PFSK-1 (cell line): ENCODE results near the gene LDHAL6A.

Experiments used
- POLR2AphosphoS5 ChIP-seq: IDR thresholded peaks from 2 replicates; pipeline ENCODE4 v1.6.1; 2012; ENCODE audit warnings: low read depth, mild to moderate bottlenecking, control low read depth, low read length, moderate library complexity
- TAF1 ChIP-seq: IDR thresholded peaks from 2 replicates; pipeline ENCODE4 v1.6.1; 2012; ENCODE audit warnings: low read length, control low read depth, borderline replicate concordance; ENCODE audit not compliant: insufficient read depth

DNA sequence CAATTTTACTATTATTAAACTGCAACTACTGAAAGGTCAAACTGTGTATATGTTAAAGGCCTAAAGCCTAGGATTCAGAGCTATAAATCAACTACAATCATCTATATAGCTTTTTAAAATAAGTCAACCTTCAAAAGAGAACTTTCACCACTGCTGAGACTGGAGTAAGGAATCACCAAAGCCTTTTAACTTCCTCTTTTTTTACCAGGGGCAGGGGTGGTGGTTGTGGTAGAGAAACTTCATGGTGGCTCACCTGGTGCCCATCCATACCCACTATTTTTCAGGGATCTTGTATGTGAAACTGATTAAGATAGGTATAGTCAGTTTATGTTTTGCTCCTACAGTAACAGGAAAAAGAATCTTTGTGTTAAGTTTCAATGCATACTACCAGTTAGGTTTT, 39.6 kb downstream of the LDHAL6A start:
- TF ChIP-seq TAF1, result no peak
- TF ChIP-seq POLR2AphosphoS5, result no peak
